ENCODE results near the gene NTRK3.

DNA sequence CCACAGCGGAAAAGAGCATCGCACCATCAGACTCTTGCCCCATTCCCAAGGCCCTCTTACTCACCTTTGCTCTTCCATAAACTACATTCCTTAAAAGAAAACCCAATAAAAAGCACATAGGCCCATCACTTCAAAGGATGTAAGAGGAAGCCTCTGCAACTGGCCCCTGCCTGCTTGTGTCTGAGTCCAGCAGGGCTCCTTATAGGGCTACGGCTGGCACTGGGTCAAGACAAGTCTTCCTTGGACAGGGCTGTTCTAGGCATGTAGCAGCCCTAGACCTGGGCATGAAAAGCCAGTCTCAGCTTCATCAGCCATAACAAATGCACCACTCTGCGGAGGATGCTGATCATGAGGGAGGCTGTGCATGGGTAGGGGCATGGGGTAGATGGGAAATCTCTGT lies 218.3 kb downstream of the NTRK3 start:
- TF ChIP-seq ZNF24 (IDR thresholded peaks at IDR 0.05): no peak
- no peak for TF ChIP-seq RFX5 (IDR thresholded peaks at IDR 0.05; ENCODE audit: low read depth, low read length)
- no peak for TF ChIP-seq YY1 (IDR thresholded peaks at IDR 0.05; ENCODE audit: insufficient read depth, insufficient replicate concordance, low read depth, low read length)
- TF ChIP-seq AKAP8 (CRISPR knock-in tag; IDR thresholded peaks at IDR 0.05): no peak
- TF ChIP-seq ZNF747 (CRISPR knock-in tag; IDR thresholded peaks at IDR 0.05; ENCODE audit: borderline replicate concordance): no peak
- TF ChIP-seq MBNL3 (CRISPR knock-in tag; conservative IDR thresholded peaks at IDR 0.05): no peak
- TF ChIP-seq, protein P1, sequence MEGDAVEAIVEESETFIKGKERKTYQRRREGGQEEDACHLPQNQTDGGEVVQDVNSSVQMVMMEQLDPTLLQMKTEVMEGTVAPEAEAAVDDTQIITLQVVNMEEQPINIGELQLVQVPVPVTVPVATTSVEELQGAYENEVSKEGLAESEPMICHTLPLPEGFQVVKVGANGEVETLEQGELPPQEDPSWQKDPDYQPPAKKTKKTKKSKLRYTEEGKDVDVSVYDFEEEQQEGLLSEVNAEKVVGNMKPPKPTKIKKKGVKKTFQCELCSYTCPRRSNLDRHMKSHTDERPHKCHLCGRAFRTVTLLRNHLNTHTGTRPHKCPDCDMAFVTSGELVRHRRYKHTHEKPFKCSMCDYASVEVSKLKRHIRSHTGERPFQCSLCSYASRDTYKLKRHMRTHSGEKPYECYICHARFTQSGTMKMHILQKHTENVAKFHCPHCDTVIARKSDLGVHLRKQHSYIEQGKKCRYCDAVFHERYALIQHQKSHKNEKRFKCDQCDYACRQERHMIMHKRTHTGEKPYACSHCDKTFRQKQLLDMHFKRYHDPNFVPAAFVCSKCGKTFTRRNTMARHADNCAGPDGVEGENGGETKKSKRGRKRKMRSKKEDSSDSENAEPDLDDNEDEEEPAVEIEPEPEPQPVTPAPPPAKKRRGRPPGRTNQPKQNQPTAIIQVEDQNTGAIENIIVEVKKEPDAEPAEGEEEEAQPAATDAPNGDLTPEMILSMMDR (CRISPR knock-in tag; IDR thresholded peaks at IDR 0.05): no peak
- TF ChIP-seq, protein P2, sequence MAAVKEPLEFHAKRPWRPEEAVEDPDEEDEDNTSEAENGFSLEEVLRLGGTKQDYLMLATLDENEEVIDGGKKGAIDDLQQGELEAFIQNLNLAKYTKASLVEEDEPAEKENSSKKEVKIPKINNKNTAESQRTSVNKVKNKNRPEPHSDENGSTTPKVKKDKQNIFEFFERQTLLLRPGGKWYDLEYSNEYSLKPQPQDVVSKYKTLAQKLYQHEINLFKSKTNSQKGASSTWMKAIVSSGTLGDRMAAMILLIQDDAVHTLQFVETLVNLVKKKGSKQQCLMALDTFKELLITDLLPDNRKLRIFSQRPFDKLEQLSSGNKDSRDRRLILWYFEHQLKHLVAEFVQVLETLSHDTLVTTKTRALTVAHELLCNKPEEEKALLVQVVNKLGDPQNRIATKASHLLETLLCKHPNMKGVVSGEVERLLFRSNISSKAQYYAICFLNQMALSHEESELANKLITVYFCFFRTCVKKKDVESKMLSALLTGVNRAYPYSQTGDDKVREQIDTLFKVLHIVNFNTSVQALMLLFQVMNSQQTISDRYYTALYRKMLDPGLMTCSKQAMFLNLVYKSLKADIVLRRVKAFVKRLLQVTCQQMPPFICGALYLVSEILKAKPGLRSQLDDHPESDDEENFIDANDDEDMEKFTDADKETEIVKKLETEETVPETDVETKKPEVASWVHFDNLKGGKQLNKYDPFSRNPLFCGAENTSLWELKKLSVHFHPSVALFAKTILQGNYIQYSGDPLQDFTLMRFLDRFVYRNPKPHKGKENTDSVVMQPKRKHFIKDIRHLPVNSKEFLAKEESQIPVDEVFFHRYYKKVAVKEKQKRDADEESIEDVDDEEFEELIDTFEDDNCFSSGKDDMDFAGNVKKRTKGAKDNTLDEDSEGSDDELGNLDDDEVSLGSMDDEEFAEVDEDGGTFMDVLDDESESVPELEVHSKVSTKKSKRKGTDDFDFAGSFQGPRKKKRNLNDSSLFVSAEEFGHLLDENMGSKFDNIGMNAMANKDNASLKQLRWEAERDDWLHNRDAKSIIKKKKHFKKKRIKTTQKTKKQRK (IDR thresholded peaks at IDR 0.05; ENCODE audit: low read length): no peak
- TF ChIP-seq, protein P3, sequence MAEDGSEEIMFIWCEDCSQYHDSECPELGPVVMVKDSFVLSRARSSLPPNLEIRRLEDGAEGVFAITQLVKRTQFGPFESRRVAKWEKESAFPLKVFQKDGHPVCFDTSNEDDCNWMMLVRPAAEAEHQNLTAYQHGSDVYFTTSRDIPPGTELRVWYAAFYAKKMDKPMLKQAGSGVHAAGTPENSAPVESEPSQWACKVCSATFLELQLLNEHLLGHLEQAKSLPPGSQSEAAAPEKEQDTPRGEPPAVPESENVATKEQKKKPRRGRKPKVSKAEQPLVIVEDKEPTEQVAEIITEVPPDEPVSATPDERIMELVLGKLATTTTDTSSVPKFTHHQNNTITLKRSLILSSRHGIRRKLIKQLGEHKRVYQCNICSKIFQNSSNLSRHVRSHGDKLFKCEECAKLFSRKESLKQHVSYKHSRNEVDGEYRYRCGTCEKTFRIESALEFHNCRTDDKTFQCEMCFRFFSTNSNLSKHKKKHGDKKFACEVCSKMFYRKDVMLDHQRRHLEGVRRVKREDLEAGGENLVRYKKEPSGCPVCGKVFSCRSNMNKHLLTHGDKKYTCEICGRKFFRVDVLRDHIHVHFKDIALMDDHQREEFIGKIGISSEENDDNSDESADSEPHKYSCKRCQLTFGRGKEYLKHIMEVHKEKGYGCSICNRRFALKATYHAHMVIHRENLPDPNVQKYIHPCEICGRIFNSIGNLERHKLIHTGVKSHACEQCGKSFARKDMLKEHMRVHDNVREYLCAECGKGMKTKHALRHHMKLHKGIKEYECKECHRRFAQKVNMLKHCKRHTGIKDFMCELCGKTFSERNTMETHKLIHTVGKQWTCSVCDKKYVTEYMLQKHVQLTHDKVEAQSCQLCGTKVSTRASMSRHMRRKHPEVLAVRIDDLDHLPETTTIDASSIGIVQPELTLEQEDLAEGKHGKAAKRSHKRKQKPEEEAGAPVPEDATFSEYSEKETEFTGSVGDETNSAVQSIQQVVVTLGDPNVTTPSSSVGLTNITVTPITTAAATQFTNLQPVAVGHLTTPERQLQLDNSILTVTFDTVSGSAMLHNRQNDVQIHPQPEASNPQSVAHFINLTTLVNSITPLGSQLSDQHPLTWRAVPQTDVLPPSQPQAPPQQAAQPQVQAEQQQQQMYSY (CRISPR knock-in tag; IDR thresholded peaks at IDR 0.05): no peak
- TF ChIP-seq KDM3A (CRISPR knock-in tag; IDR thresholded peaks at IDR 0.05; ENCODE audit: low read depth): no peak
- TF ChIP-seq, protein P4, sequence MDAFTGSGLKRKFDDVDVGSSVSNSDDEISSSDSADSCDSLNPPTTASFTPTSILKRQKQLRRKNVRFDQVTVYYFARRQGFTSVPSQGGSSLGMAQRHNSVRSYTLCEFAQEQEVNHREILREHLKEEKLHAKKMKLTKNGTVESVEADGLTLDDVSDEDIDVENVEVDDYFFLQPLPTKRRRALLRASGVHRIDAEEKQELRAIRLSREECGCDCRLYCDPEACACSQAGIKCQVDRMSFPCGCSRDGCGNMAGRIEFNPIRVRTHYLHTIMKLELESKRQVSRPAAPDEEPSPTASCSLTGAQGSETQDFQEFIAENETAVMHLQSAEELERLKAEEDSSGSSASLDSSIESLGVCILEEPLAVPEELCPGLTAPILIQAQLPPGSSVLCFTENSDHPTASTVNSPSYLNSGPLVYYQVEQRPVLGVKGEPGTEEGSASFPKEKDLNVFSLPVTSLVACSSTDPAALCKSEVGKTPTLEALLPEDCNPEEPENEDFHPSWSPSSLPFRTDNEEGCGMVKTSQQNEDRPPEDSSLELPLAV (CRISPR knock-in tag; conservative IDR thresholded peaks at IDR 0.05; ENCODE audit: low read depth): no peak
- no peak for TF ChIP-seq JUND (CRISPR knock-in tag; IDR thresholded peaks at IDR 0.05)
- no peak for TF ChIP-seq POLR2A (IDR thresholded peaks at IDR 0.05; ENCODE audit: insufficient read depth in 1 of 2, low read depth in 2 of 2, low read length in 2 of 2)
